Stimulated activated CD4-positive, alpha-beta T cell treated with anti-CD3 and anti-CD28 coated beads, Interleukin-12 subunit alpha, Interleukin-12 subunit beta, amount 100 ng/mL, for 4 hours (primary cell): ENCODE data around the gene IWS1.
"Not testable (repeated sequence)": the region's sequence is repeated elsewhere in the genome, so short reads cannot be mapped to it uniquely, and the experiment has no call there.

ENCODE experiments used
- DNase-seq: peaks from one replicate; pipeline ENCODE4 v3.0.0-alpha.2; 2020

IWS1 gene

GRCh38 chr2:127527001-127527804 is 914 bp upstream of the IWS1 start:
- no peak for DNase-seq

GRCh38 chr2:127525691-127526131 is 578 bp downstream of the IWS1 start:
- DNase-seq, result no peak

- DNase-seq, result not testable (repeated sequence)
Measured at GRCh38 chr2:127524198-127524834, 2.0 kb downstream of the IWS1 start.

- DNase-seq, result no peak
Measured at GRCh38 chr2:127523269-127523939, 2.9 kb downstream of the IWS1 start.

GRCh38 chr2:127520424-127520823 is 5.9 kb downstream of the IWS1 start:
- DNase-seq, result no peak

- DNase-seq, result no peak
Measured at GRCh38 chr2:127517465-127517864, 8.8 kb downstream of the IWS1 start.

- DNase-seq, result no peak
Measured at GRCh38 chr2:127516041-127516762, 10.1 kb downstream of the IWS1 start.

- DNase-seq, result no peak
Measured at GRCh38 chr2:127515383-127515915, 10.8 kb downstream of the IWS1 start.

- no peak for DNase-seq
Measured at GRCh38 chr2:127514485-127514884, 11.8 kb downstream of the IWS1 start.

GRCh38 chr2:127514076-127514475 is 12.2 kb downstream of the IWS1 start:
- no peak for DNase-seq

- no peak for DNase-seq
Measured at GRCh38 chr2:127512362-127512761, 13.9 kb downstream of the IWS1 start.

- DNase-seq, result no peak
Measured at GRCh38 chr2:127511917-127512316, 14.4 kb downstream of the IWS1 start.

- DNase-seq, result no peak
Measured at GRCh38 chr2:127511090-127511695, 15.1 kb downstream of the IWS1 start.

GRCh38 chr2:127510073-127510472 is 16.2 kb downstream of the IWS1 start:
- no peak for DNase-seq

- no peak for DNase-seq
Measured at GRCh38 chr2:127508631-127509034, 17.7 kb downstream of the IWS1 start.

- DNase-seq, result no peak
Measured at GRCh38 chr2:127508023-127508630, 18.2 kb downstream of the IWS1 start.

- DNase-seq, result no peak
Measured at GRCh38 chr2:127506510-127506909, 19.8 kb downstream of the IWS1 start.

- DNase-seq, result no peak
Measured at GRCh38 chr2:127504552-127505430, 21.5 kb downstream of the IWS1 start.

GRCh38 chr2:127503491-127503890 is 22.8 kb downstream of the IWS1 start:
- DNase-seq, result no peak

GRCh38 chr2:127498386-127498785 is 27.9 kb downstream of the IWS1 start:
- no peak for DNase-seq

- no peak for DNase-seq
Measured at GRCh38 chr2:127490283-127490682, 36.0 kb downstream of the IWS1 start.
